A549 treated with dexamethasone at 1 μM for 4 hours (cell line): ENCODE measurements around the gene OR51F1. TPM values are rescaled to one million over a fixed set of nuclear protein-coding genes. Genes with fewer than 3 reads are reported as not detected.

Source experiments
- total RNA-seq: library from RNA; stranded (reverse); fragments of 200-300 nt; extraction: Qiagen RNA extraction; gene quantifications from 5 replicates; pipeline ENCODE4 v1.2.3, GENCODE V29; 2022

OR51F1 gene, protein sequence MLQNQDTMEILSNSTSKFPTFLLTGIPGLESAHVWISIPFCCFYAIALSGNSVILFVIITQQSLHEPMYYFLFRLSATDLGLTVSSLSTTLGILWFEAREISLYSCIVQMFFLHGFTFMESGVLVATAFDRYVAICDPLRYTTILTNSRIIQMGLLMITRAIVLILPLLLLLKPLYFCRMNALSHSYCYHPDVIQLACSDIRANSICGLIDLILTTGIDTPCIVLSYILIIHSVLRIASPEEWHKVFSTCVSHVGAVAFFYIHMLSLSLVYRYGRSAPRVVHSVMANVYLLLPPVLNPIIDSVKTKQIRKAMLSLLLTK
- total RNA-seq, result not detected in 5 replicates

GRCh38 chr11:4769838-4770237, at the start of gene OR51F1:
Gene OR51F1, minus strand, starts transcription at chr11:4769938. Its CDS starts 0 bp downstream, at chr11:4769938.

DNA sequence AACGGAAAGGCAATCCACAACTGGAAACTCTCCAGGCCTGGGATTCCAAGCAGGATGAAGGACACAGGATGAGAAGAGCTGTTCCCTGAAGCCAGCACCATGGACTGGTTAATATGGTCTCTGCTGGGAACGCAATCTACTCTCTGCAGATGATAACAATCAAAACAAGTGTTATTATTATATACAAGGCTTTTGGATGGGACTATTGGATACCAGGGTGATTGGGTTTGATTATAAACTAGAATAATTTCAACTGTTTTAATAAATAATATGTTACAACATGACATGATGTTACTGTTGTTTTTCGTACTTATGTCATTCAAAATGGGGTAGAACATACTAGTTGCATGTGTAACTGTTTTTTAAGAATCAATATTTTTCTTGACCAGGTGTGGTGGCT, 34.5 kb upstream of the OR51F1 start, which contains the start of gene OR52R1:
Gene OR52R1, minus strand, starts transcription at position 101 of the 400 bp plus-strand sequence. Its CDS starts 0 bp downstream, at position 101.

Other genes with a start within 250 kb of the OR51F1 start
- gene OR52M1, start 224.7 kb downstream of the OR51F1 start, total RNA-seq, result not detected in 5 replicates
- gene OR52I2, start 188.2 kb downstream of the OR51F1 start, total RNA-seq, result not detected in 5 replicates
- gene OR52I1, start 175.9 kb downstream of the OR51F1 start, total RNA-seq, result not detected in 5 replicates
- 7.7 to 10.1 TPM (median 9.7 TPM) in 5 replicates for gene TRIM68, start 161.7 kb downstream of the OR51F1 start, total RNA-seq
- not detected in 5 replicates for gene OR51D1, start 132.5 kb downstream of the OR51F1 start, total RNA-seq
- gene OR51E1, start 126.0 kb downstream of the OR51F1 start, total RNA-seq, result not detected in 5 replicates
- not detected in 5 replicates for gene OR51E2, start 72.1 kb downstream of the OR51F1 start, total RNA-seq
- gene MMP26, start 65.2 kb downstream of the OR51F1 start, total RNA-seq, result not detected in 5 replicates
- not detected in 5 replicates for gene OR52R1, start 34.4 kb upstream of the OR51F1 start, total RNA-seq
- gene OR51F2, start 51.4 kb upstream of the OR51F1 start, total RNA-seq, result not detected in 5 replicates
- not detected in 5 replicates for gene OR51S1, start 79.3 kb upstream of the OR51F1 start, total RNA-seq
- not detected in 5 replicates for gene OR51T1, start 112.0 kb upstream of the OR51F1 start, total RNA-seq
- gene OR51A7, start 133.8 kb upstream of the OR51F1 start, total RNA-seq, result not detected in 5 replicates
- gene OR51G2, start 149.4 kb upstream of the OR51F1 start, total RNA-seq, result not detected in 5 replicates
- not detected in 5 replicates for gene OR51G1, start 154.4 kb upstream of the OR51F1 start, total RNA-seq
- gene OR51A4, start 177.7 kb upstream of the OR51F1 start, total RNA-seq, result not detected in 5 replicates
- not detected in 5 replicates for gene OR51A2, start 185.8 kb upstream of the OR51F1 start, total RNA-seq
- gene OR51L1, start 224.9 kb upstream of the OR51F1 start, total RNA-seq, result not detected in 5 replicates